NCI-H2081 treated with DMSO at 0.1 percent for 48 hours (cell line): ENCODE results near the gene MEIOSIN.
"Not testable (repeated sequence)": the region's sequence is repeated elsewhere in the genome, so short reads cannot be mapped to it uniquely, and the experiment has no call there.

Experiments
- DNase-seq: peaks from one replicate; lab custom pipeline; 2025; lab: John Stamatoyannopoulos, UW

MEIOSIN gene

GRCh38 chr19:45720065-45720464 lies 13.2 kb upstream of the MEIOSIN start:
- DNase-seq: not testable (repeated sequence)

DNA sequence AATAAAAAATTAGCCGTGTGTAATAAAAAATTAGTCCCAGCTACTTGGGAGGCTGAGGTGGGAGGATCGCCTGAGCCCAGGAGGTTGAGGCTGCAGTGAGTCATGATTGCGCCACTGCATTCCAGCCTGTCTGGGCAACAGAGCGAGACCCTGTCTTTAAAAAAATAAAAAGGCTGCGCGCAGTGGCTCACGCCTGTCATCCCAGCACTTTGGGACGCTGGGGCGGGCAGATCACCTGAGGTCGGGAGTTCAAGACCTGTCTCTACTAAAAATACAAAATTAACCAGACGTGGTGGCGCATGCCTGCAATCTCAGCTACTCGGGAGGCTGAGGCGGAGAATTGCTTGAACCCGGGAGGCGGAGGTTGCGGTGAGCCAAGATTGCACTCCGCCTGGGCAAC lies 4.6 kb upstream of the MEIOSIN start:
- not testable (repeated sequence) for DNase-seq

DNA sequence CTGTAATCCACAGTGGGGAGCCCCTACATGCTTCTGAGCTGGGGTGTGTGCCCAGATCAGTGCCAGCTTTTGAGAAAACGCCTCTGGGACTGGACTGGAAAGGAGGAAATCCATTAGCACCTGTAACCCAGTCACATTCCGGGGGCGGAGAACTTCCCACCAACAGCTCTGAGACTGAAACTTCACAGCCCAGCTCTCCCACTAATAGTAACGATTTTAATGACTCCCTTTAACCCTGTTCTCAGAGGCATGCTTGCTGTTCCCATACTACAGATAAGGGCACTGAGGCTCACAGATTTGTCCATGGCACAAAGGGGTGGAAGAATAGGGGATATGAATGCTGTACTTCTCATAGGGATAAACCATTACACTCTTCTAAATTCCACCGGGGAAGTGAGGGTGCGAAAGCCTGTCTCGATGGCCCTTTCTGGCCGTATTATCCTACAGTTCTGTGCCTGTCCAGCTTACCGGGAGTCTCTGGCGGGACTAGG lies 3.4 kb upstream of the MEIOSIN start:
- no peak for DNase-seq

- peak; percentile 88 for DNase-seq
These were observed 2.6 kb upstream of the MEIOSIN start, which contains the start of gene FBXO46 for GRCh38 chr19:45730368-45731288. Gene FBXO46 (minus strand): TSS chr19:45730896. CDS start chr19:45713495, 17,401 bp downstream.

DNA sequence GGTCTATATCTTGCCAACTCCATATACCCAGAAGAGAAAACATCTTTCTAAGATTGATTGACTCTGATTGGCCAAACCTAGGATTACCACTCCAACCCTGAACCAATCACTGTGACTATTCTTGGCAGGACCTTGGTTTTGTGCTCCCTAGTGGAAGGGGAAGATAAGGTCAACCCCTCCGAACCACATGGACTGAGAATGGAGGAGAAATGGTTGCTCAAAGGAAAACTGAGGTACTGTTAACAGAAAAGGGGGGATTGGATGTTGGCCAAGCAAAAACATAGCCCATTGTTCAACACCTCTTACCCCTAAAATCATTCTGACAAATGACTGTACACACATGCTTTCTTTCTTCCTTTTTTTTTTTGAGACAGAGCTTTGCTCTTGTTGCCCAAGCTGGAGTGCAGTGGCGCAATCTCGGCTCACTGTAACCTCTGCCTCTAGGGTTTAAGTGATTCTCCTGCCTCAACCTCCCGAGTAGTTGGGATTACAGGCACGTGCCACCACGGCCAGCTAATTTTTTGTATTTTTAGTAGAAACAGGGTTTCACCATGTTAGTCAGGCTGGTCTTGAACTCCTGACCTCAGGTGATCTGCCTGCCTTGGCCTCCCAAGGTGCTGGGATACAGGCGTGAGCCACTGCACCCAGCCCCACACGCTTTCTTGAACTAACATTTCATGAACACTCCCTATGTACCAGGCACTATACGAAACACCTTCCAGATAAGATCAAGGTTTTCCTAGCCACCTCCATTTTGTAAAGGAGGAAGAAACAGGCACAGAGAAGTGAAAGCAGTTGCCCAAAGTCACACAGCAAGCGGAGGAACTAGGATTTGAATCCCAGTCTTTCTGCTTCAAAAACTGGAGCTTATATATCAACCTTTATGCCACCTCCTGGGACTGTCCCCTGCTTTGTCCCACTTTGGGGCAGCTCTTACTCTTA lies 6.5 kb downstream of the MEIOSIN start:
- no peak for DNase-seq

DNA sequence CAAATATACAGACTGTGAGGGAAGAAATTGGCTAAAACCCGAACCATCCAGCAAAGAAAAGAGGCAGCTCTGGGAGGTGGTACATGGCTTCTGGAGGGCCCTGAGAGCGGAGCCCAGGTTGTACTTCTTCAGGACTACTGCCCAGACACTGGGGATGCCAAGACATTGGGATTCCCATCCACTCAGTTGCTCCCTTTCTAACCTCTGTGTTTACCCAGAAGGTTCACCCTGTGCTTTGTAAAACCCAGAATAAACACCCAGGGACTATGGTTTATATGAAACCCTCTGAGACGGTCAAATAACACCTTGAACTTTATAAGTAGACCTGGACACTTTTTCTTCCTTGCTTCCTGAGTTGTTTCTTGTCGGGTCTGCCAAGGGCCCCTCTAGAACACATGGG lies 9.7 kb downstream of the MEIOSIN start:
- no peak for DNase-seq

DNA sequence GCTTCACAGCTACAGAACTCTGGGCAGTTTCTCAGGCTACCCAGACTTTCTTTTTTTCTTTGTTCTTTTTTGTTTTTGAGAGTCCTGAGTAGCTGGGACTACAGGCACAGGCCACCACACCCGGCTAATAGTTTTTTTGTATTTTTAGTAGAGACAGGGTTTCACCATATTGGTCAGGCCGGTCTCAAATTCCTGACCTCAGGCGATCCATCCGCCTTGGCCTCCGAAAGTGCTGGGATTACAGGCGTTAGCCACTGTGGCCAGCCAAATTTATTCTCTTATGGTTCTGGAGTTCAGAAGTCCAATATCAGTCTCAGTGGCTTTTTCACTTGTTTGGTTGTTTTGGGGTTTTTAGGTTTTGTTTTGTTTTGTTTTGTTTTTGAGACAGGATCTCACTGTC lies 12.4 kb downstream of the MEIOSIN start:
- DNase-seq: no peak

- DNase-seq: no peak
These were observed 13.6 kb downstream of the MEIOSIN start for GRCh38 chr19:45746866-45747265.

GRCh38 chr19:45747513-45747912 lies 14.3 kb downstream of the MEIOSIN start:
- DNase-seq: no peak

DNA sequence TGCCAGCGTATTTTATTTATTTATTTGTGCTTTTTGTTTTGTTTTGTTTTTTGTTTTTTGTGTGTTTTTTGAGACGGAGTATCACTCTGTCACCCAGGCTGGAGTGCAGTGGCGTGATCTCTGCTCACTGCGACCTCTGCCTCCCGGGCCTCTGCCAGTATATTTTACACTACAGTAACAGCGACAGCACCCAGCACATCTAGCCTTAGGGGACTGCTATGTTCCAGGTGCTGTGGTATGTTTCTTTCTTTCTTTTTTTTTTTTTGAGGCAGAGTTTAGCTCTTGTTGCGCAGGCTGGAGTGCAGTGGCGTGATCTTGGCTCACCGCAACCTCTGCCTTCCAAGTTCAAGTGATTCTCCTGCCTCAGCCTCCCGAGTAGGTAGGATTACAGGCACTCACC lies 18.2 kb downstream of the MEIOSIN start:
- not testable (repeated sequence) for DNase-seq

DNA sequence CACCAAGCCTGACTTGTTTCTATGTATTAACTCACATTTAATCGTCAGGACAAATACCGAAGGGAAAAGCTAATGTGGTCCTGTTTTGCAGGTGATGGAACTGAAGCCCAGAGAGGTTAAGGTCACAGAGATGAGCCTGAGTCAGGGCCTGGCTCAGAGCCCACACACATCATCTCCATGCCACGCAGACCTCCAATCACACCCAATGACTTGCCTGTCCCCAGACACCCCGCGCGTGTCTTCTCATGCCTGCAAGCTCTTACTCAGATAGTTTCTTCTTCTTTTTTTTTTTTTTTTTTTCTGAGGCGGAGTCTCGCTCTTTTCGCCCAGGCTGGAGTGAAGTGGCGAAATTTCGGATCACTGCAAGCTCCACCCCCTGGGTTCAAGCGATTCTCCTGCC lies 19.4 kb downstream of the MEIOSIN start:
- no peak for DNase-seq

DNA sequence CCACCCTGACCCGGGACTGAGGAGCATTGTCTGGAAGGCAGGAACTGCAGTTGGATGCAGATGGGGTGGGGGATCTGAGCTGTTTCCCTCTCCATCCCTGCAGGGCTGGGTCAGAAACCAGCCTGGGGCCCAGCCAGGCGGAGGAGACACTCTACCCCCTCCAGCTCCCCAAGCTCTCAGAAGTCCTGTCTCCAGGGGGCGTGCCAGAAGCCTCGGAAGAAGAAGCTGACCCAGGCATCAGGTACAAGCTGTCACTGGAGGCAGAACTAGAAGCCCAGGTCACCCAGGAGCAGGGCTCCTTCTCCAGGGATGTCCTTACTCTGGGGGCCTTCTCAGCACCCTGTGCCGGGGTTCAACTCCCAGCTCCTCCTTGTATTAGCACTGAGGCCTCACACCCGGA lies 20.3 kb downstream of the MEIOSIN start:
- DNase-seq: no peak

DNA sequence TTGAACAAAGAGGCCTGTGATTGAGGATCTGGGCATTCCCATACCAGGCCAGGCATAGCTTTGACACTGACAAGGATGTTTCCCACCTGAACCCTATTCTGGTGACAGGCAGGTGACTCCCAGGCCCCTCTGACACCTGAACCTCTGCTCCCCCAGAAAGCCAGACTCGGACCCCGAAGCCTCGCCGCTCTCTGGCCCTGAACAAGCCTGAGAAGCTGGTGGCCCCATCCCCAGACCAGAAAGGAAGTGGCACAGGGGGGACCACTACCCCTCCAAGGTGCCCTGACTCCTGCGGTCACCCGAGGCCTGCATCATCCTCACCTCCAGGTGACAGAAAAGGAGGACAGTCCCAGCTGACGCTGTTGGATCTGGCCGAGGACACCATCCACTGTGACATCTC lies 21.1 kb downstream of the MEIOSIN start:
- DNase-seq: no peak

DNA sequence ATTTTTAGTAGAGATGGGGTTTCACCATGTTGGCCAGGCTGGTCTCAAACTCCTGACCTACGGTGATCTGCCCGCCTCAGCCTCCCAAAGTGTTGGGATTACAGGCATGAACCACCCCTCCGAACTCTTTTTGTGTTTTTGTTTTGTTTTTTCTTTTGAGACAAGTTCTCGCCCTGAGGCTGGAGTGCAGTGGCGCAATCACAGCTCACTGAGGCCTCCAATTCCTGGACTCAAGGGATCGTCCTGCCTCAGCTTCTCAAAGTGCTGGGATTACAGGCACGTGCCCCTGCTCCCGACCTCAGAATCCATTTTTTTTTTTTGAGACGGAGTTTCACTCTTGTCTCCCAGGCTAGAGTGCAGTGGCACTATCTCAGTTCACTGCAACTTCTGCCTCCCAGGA lies 24.5 kb downstream of the MEIOSIN start:
- no peak for DNase-seq

- DNase-seq: no peak
These were observed 25.7 kb downstream of the MEIOSIN start for GRCh38 chr19:45758921-45759320.

- no peak for DNase-seq
These were observed 28.5 kb downstream of the MEIOSIN start for GRCh38 chr19:45761714-45762113.

- no peak for DNase-seq
These were observed 29.8 kb downstream of the MEIOSIN start for GRCh38 chr19:45762870-45763631.

DNA sequence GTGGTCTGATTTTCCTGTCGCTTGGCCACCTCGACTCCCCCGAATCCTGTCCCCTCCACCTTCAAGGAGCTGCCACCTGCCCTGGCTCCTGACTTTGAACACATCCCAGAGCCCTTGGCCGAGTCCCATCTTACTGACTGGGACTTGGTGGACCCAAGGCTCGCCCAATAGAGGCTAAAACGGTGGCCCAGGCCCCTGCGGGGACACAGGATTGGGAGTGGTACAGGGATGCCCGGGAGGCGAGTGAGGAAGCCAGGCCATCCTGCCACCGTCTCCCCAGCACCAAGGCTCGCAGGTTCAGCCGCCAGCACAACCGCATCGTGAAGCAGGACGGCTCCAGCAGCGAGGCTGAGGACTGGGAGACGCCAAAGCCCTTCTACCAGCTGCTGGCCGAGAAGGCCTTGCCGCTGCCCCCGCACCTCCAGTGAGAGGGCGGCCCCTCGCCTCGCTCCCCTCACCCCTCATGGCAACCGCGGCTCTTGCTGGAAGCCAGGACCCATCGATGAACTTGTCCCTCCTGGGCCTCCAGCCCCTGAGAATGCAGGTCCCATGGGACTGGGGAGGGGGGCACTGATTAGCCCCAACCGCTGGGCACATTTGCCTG lies 30.6 kb downstream of the MEIOSIN start:
- DNase-seq: no peak

GRCh38 chr19:45764475-45764874 lies 31.2 kb downstream of the MEIOSIN start:
- no peak for DNase-seq

DNA sequence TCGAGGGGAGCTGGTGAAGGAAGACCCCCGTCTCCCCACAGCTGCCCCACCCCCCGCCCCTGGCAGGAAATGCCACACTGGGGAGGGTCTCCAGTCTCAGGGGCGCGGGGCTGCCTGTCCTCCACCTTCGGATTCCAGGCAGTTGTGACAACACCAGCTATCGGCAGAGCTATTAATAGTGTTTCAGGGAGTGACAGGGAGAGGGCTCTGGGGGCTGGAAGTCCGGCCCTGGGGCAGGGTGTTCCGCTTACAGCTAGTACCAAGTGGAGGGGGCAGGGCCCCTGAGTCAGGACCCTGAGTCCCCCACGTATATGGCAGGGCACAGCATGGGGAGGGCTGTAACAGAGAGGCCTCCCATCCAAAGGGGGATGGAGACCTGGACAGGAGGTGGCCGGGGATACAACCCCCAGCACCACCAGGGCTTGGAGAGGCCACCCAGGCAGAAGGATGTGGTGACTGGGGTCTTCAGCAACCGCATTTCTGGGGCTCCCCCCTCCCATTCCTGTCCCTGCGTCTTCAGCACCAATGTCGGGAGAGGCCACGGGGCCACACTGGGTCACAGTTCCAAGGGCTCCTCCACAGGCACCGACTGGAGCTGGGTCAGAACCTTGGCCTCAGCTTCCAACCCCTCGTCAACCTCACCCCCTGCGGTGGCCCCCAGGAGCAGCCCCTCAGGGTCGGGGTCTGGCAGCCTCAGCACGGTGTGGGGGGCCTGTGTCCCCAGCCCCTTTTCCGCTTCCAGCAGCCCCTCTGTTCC lies 31.9 kb downstream of the MEIOSIN start:
- DNase-seq: no peak
